Activated CD4-positive, alpha-beta memory T cell treated with anti-CD3 and anti-CD28 coated beads for 36 hours (primary cell): ENCODE measurements around the gene PRKCD. TPM values are rescaled to one million over a fixed set of nuclear protein-coding genes. Genes with fewer than 3 reads are reported as not detected.
A peak's percentile ranks its signal among the peaks of the same experiment; 100 is the strongest.

Source experiments
- CTCF ChIA-PET: fragments of 350-600 bp; sonication (Branson Sonifier 250); formaldehyde crosslinking; loops from one replicate; lab custom pipeline; 2021; ENCODE audit warnings: antibody characterized with exemption, inconsistent platforms; lab: Charles Lee
- POLR2A ChIA-PET: fragments of 350-600 bp; sonication (Branson Sonifier 250); formaldehyde crosslinking; loops from one replicate; lab custom pipeline; 2021; ENCODE audit warnings: antibody characterized with exemption; lab: Charles Lee
- DNase-seq: peaks from one replicate; pipeline ENCODE4 v3.0.0-alpha.2; 2020
- H3K27ac Mint-ChIP-seq: one replicate; pipeline ENCODE4 v1.8.0; 2021; ENCODE audit warnings: mixed read lengths
- H3K27me3 Mint-ChIP-seq: one replicate; pipeline ENCODE4 v1.8.0; 2021; ENCODE audit warnings: mixed read lengths
- H3K36me3 Mint-ChIP-seq: one replicate; pipeline ENCODE4 v1.8.0; 2021; ENCODE audit warnings: mixed read lengths
- H3K4me1 Mint-ChIP-seq: one replicate; pipeline ENCODE4 v1.8.0; 2021; ENCODE audit warnings: low read depth, mixed read lengths
- H3K4me3 Mint-ChIP-seq: one replicate; pipeline ENCODE4 v1.8.0; 2021; ENCODE audit warnings: mild to moderate bottlenecking, mixed read lengths
- H3K9me3 Mint-ChIP-seq: one replicate; pipeline ENCODE4 v1.8.0; 2021; ENCODE audit warnings: mixed read lengths
- intact Hi-C: fragments of 100-400 bp; cut with micrococcal nuclease; formaldehyde crosslinking; loops from one replicate; pipeline ENCODE4 v1.15.1; 2023
- total RNA-seq, 2 experiments: library from RNA; stranded (reverse); gene quantifications; one replicate each; pipeline ENCODE4 v1.2.3, GENCODE V29; 2021

PRKCD gene
- total RNA-seq, 2 experiments from 2014 or later, result 23.8 to 25.9 TPM

DNA sequence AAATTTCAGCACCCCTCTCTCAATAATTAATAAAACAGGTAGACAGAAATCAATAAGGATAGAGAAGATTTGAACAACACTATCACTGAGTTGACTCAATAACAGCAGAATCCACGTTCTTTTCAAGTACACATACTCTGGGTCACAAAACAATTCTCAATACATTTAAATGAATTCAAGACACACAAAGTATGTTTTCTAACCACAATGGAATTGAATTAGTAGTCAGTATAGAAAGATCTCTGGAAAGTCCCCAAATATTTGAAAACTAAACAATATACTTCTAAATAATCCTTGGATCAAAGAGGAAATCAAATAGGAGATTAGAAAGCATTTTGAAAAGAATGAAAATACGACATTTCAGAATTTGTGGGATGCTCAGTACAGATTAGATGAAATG lies 54.8 kb downstream of the PRKCD start:
- Mint-ChIP-seq H3K4me1 (peaks cover 3% of the 10 kb centered on the region), H3K27ac (no peak overlapping the region), H3K4me3 (no peak overlapping the region), H3K36me3 (no peaks in the 10 kb centered on the region), H3K9me3 (no peaks in the 10 kb centered on the region), H3K27me3 (peaks cover 2% of the 10 kb centered on the region)
- intact Hi-C loops, result no loop called here
- CTCF ChIA-PET, result interaction anchor here (0.9 to 1.6 kb wide), 2 partner anchors 11 to 16 kb away, joined by 3 read pairs; no protein-coding TSS in a partner anchor
- POLR2A ChIA-PET, result no interaction called here
- no peak for DNase-seq

DNA sequence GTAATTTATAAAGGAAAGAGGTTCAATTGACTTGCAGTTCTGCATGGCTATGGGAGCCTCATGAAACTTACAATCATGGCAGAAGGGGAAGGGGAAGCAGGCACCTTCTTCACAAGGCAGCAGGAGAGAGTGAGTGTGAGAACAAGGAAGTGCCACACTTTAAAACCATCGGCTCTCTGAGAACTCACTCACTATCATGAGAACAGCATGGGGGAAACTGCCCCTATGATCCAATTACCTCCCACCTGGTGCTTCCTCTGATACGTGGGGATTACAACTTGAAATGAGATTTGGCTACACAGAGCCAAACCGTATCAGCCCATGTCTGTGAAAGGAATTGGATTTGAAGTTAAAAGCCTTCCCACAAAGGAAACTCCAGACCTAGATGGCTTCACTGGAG lies 55.7 kb downstream of the PRKCD start:
- Mint-ChIP-seq H3K4me3 (no peak overlapping the region), H3K27me3 (peaks cover 2% of the 10 kb centered on the region), H3K4me1 (no peaks in the 10 kb centered on the region), H3K36me3 (no peaks in the 10 kb centered on the region), H3K27ac (no peak overlapping the region), H3K9me3 (no peaks in the 10 kb centered on the region)
- ChIA-PET POLR2A (interaction anchor here (0.7 kb wide), 1 partner anchor 36 kb away, joined by 3 read pairs; no protein-coding TSS in a partner anchor), CTCF (interaction anchor here (0.9 kb wide), 1 partner anchor 10 kb away, joined by 3 read pairs; no protein-coding TSS in a partner anchor)
- DNase-seq, result no peak
- intact Hi-C loops, result no loop called here

GRCh38 chr3:53217175-53217574 lies 56.2 kb downstream of the PRKCD start:
- CTCF ChIA-PET, result no interaction called here
- Mint-ChIP-seq H3K9me3 (no peaks in the 10 kb centered on the region), H3K4me1 (no peaks in the 10 kb centered on the region)

DNA sequence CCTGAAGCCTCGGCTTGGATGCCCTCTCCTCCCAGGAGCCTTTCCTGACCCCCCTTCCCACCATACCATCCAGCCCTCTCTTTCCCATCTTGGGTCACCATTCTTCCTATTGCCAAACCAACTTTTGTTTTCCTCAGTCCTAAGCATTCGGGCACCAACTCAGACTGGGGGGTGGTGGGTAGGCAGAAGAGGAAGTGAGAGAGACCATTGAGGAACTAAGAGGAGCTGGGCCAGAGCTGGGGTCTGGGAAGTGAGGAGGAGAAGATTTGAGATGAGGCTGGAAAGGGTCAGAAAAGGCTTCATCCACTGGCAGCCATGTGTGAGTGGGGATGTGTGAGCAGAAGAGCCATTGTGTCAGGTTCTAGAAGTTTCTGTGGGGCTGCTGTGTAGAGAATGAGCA lies 57.1 kb downstream of the PRKCD start:
- peaks cover 2% of the 10 kb centered on the region for H3K36me3 Mint-ChIP-seq
- no peak overlapping the region for H3K27ac Mint-ChIP-seq
- no peak for DNase-seq
- POLR2A ChIA-PET, result no interaction called here
- CTCF ChIA-PET, result interaction anchor here (1.0 to 1.2 kb wide), 2 partner anchors 22 to 122 kb away, joined by 3 to 5 read pairs; no protein-coding TSS in a partner anchor
- H3K4me1 Mint-ChIP-seq, result no peaks in the 10 kb centered on the region
- intact Hi-C loops, result no loop called here
- no peaks in the 10 kb centered on the region for H3K9me3 Mint-ChIP-seq
- H3K4me3 Mint-ChIP-seq, result no peak overlapping the region
- H3K27me3 Mint-ChIP-seq, result no peaks in the 10 kb centered on the region

More at GRCh38 chr3:53217175-53217574, 56.2 kb downstream of the PRKCD start:
- intact Hi-C loops, result no loop called here
- Mint-ChIP-seq H3K36me3 (no peaks in the 10 kb centered on the region), H3K4me3 (no peak overlapping the region), H3K27me3 (peaks cover 2% of the 10 kb centered on the region), H3K27ac (no peak overlapping the region)
- DNase-seq, result no peak
- POLR2A ChIA-PET, result interaction anchor here (0.7 kb wide), 1 partner anchor 37 kb away, joined by 3 read pairs; no protein-coding TSS in a partner anchor

GRCh38 chr3:53219895-53220483 lies 59.0 kb downstream of the PRKCD start:
- ChIA-PET POLR2A (no interaction called here), CTCF (interaction anchor here (0.6 to 1.7 kb wide), 14 partner anchors 9 to 127 kb away, joined by 3 to 13 read pairs (median 4); partner anchors contain the start of gene DCP1A)
- Mint-ChIP-seq H3K27me3 (no peaks in the 10 kb centered on the region), H3K9me3 (no peaks in the 10 kb centered on the region), H3K27ac (no peak overlapping the region), H3K36me3 (peaks cover 6% of the 10 kb centered on the region), H3K4me3 (no peak overlapping the region), H3K4me1 (no peaks in the 10 kb centered on the region)
- peak; percentile 91 for DNase-seq
- intact Hi-C loops, result loop anchor here (5.0 to 10.0 kb wide), 3 partner anchors 67 to 292 kb away; no protein-coding TSS in a partner anchor

- Mint-ChIP-seq H3K4me3 (no peak overlapping the region), H3K4me1 (no peaks in the 10 kb centered on the region), H3K27ac (no peak overlapping the region), H3K27me3 (no peaks in the 10 kb centered on the region), H3K9me3 (no peaks in the 10 kb centered on the region), H3K36me3 (peaks cover 16% of the 10 kb centered on the region)
- no peak for DNase-seq
- POLR2A ChIA-PET, result no interaction called here
- CTCF ChIA-PET, result interaction anchor here (0.6 to 1.7 kb wide), 5 partner anchors 10 to 87 kb away, joined by 3 to 13 read pairs (median 3); no protein-coding TSS in a partner anchor
- intact Hi-C loops, result loop anchor here (5.0 to 10.0 kb wide), 3 partner anchors 66 to 291 kb away; no protein-coding TSS in a partner anchor
Measured at GRCh38 chr3:53221345-53221744, 60.3 kb downstream of the PRKCD start.

GRCh38 chr3:53221827-53222182 lies 60.8 kb downstream of the PRKCD start:
- H3K27ac Mint-ChIP-seq, result peak overlapping the region; percentile 43
- no peak overlapping the region for H3K4me3 Mint-ChIP-seq
- no peak for DNase-seq
- intact Hi-C loops, result loop anchor here (5.0 to 10.0 kb wide), 3 partner anchors 65 to 290 kb away; no protein-coding TSS in a partner anchor
- CTCF ChIA-PET, result interaction anchor here (0.7 to 1.3 kb wide), 3 partner anchors 9 to 26 kb away, joined by 3 to 5 read pairs (median 3); no protein-coding TSS in a partner anchor
- POLR2A ChIA-PET, result no interaction called here
- H3K4me1 Mint-ChIP-seq, result no peaks in the 10 kb centered on the region
- no peaks in the 10 kb centered on the region for H3K9me3 Mint-ChIP-seq
- peaks cover 19% of the 10 kb centered on the region for H3K36me3 Mint-ChIP-seq
- H3K27me3 Mint-ChIP-seq, result no peaks in the 10 kb centered on the region

GRCh38 chr3:53222183-53222901 lies 61.3 kb downstream of the PRKCD start:
- CTCF ChIA-PET, result interaction anchor here (1.1 to 1.3 kb wide), 2 partner anchors 9 to 26 kb away, joined by 3 to 5 read pairs; no protein-coding TSS in a partner anchor
- Mint-ChIP-seq H3K36me3 (peaks cover 22% of the 10 kb centered on the region), H3K4me3 (no peak overlapping the region), H3K27me3 (no peaks in the 10 kb centered on the region), H3K9me3 (no peaks in the 10 kb centered on the region), H3K27ac (no peak overlapping the region), H3K4me1 (no peaks in the 10 kb centered on the region)
- DNase-seq, result no peak
- POLR2A ChIA-PET, result no interaction called here
- intact Hi-C loops, result loop anchor here (5.0 to 10.0 kb wide), 3 partner anchors 65 to 290 kb away; no protein-coding TSS in a partner anchor

DNA sequence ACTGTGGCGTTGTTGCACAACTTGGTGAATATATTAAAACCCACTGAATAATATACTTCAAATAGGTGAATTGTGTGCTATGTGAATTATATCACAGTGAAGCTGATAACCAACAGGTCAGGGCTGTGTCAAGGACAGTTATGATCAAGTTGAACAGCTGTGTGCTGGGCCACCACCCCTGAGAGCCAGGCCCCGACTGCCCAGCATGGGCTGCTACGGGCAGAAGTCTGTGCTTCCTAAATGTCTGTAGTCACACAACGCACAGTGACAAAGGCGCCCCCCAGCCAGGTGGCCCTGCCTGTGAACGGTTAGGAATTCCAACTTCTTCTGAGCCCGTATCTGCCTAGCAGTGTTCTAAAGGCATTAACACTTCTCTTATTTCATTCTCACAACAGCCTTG lies 62.0 kb downstream of the PRKCD start:
- H3K36me3 Mint-ChIP-seq, result peaks cover 27% of the 10 kb centered on the region
- no peak for DNase-seq
- H3K9me3 Mint-ChIP-seq, result no peaks in the 10 kb centered on the region
- H3K27ac Mint-ChIP-seq, result no peak overlapping the region
- POLR2A ChIA-PET, result no interaction called here
- CTCF ChIA-PET, result no interaction called here
- H3K27me3 Mint-ChIP-seq, result no peaks in the 10 kb centered on the region
- intact Hi-C loops, result loop anchor here (5.0 to 10.0 kb wide), 3 partner anchors 64 to 289 kb away; no protein-coding TSS in a partner anchor
- no peak overlapping the region for H3K4me3 Mint-ChIP-seq
- no peaks in the 10 kb centered on the region for H3K4me1 Mint-ChIP-seq

DNA sequence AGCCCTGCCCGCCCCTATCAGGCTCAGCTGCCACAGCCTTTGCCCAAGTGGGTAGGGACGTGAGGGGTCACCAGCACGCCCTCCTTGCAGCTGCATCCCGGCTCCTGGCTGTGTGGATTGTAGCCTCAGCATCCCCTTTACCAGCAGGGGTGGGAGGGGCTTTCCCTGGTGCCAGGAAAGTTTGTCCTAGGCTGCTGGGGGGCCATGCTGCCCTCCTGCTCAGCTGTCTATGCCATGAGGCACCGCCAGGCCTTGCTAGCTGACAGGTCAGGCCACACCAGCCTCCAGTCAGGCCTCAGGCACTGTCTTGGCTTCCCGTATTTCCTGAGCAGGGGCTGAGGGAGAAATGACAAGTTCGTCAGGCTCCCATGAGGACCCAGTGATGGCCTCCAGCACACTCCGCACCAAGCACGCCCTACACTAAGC lies 62.5 kb downstream of the PRKCD start:
- Mint-ChIP-seq H3K27me3 (no peaks in the 10 kb centered on the region), H3K27ac (no peak overlapping the region), H3K4me1 (no peaks in the 10 kb centered on the region), H3K4me3 (no peak overlapping the region), H3K9me3 (no peaks in the 10 kb centered on the region), H3K36me3 (peaks cover 30% of the 10 kb centered on the region)
- CTCF ChIA-PET, result interaction anchor here (1.1 kb wide), 1 partner anchor 11 kb away, joined by 3 read pairs; no protein-coding TSS in a partner anchor
- POLR2A ChIA-PET, result no interaction called here
- DNase-seq, result no peak
- intact Hi-C loops, result loop anchor here (5.0 to 10.0 kb wide), 3 partner anchors 64 to 289 kb away; no protein-coding TSS in a partner anchor

GRCh38 chr3:53224026-53224425 lies 63.0 kb downstream of the PRKCD start:
- Mint-ChIP-seq H3K4me1 (no peaks in the 10 kb centered on the region), H3K4me3 (no peak overlapping the region), H3K27me3 (no peaks in the 10 kb centered on the region), H3K27ac (no peak overlapping the region), H3K36me3 (peaks cover 33% of the 10 kb centered on the region), H3K9me3 (no peaks in the 10 kb centered on the region)
- no peak for DNase-seq
- intact Hi-C loops, result loop anchor here (5.0 to 10.0 kb wide), 3 partner anchors 63 to 288 kb away; no protein-coding TSS in a partner anchor
- POLR2A ChIA-PET, result no interaction called here
- CTCF ChIA-PET, result interaction anchor here (0.9 to 1.1 kb wide), 2 partner anchors 10 to 90 kb away, joined by 3 read pairs; no protein-coding TSS in a partner anchor
